22Rv1 (cell line): ENCODE data around the gene MALSU1.

Experiments used
- CTCF ChIP-seq: fragments of 450-650 bp; IDR thresholded peaks from 2 replicates; pipeline ENCODE4 v1.5.1; 2017; ENCODE audit warnings: mild to moderate bottlenecking
- ZFX ChIP-seq: fragments of 450-650 bp; IDR thresholded peaks from 2 replicates; pipeline ENCODE4 v1.6.1; 2017; ENCODE audit warnings: antibody characterized with exemption, borderline replicate concordance

DNA sequence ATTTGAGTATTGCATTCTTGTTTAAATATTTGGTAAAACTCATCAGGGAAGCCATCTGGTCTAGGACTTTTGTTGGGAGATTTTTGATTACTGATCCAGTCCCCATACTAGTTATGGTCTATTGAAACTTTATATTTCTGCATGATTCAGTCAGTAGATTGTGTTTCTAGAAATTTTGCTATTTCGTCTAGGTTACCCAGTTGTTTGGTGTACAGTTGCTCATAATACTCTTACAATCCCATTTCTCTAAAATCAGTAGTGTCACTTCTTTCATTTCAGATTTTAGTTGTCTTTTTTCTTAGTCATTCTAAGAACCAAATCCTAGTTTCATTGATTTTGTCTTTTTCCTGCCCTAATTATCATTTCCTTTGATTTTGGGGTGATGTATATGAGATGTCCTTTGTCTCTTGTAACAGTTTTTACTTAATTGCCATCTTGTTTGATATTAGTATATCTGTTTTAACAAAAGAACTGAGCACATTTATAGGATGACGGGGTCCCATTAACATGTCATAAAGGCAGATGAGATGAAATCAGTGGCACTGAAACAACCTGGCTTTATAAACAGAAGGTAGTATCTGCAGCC lies 7.9 kb downstream of the MALSU1 start:
- TF ChIP-seq CTCF (no peak), ZFX (no peak)
